K562 (cell line): ENCODE results near the gene C2orf76. TPM values are rescaled to one million over a fixed set of nuclear protein-coding genes. Genes with fewer than 3 reads are reported as not detected.

Experiments used
- E2F6 ChIP-seq, 2 experiments: IDR thresholded peaks; 2 replicates each; pipeline ENCODE4 v1.6.1; 2011; ENCODE audit warnings: borderline replicate concordance in 1 of 2, control low read depth in 1 of 2, low read depth in 1 of 2, low read length in 1 of 2, mild to moderate bottlenecking in 1 of 2, mixed read lengths in 1 of 2, moderate library complexity in 1 of 2; ENCODE audit not compliant: insufficient read depth in 1 of 2, insufficient read length in 1 of 2, poor library complexity in 1 of 2, severe bottlenecking in 1 of 2; ENCODE audit errors: extremely low read depth in 1 of 2
- HDAC1 ChIP-seq, 2 experiments: fragments of 450-650 bp; IDR thresholded peaks; 2 replicates each; pipeline ENCODE4 v1.6.1; 2016 to 2017; ENCODE audit warnings: inconsistent platforms in 1 of 2, mild to moderate bottlenecking in 1 of 2, moderate library complexity in 1 of 2
- HNRNPL ChIP-seq: fragments of 200-400 bp; formaldehyde crosslinking; IDR thresholded peaks from 2 replicates; pipeline ENCODE4 v1.6.1; 2017; ENCODE audit warnings: low read depth, mild to moderate bottlenecking, low read length
- RB1 ChIP-seq: fragments of 450-650 bp; IDR thresholded peaks from 2 replicates; pipeline ENCODE4 v1.6.1; 2017; ENCODE audit warnings: low read depth, mild to moderate bottlenecking
- STAG1 ChIP-seq: sonication (generic); formaldehyde crosslinking; IDR thresholded peaks from 2 replicates; pipeline ENCODE4 v1.5.0; 2020; ENCODE audit warnings: missing genetic modification reagents, borderline replicate concordance
- ZKSCAN3 ChIP-seq: fragments of 250-450 bp; sonication (Bioruptor Pico); IDR thresholded peaks from 2 replicates; pipeline ENCODE4 v1.4.0; 2020
- ZNF586 ChIP-seq: fragments of 450-650 bp; formaldehyde crosslinking; conservative IDR thresholded peaks from 2 replicates; pipeline ENCODE4 v1.4.0; 2020; ENCODE audit warnings: mild to moderate bottlenecking, moderate library complexity
- ZNF740 ChIP-seq, 3 experiments: fragments of 200-800 bp in 1 of 3; sonication (Bioruptor generic) in 1 of 3; sonication (generic) in 1 of 3; formaldehyde crosslinking in 1 of 3; IDR thresholded peaks; 2 replicates each; pipeline versions ENCODE4 v1.6.1 to v1.8.0; 2016 to 2022; ENCODE audit warnings: mild to moderate bottlenecking in 2 of 3, missing compliant biosample characterization in 2 of 3, missing genetic modification characterization in 2 of 3, missing genetic modification reagents in 1 of 3
- polyA plus RNA-seq, 8 experiments: library from polyadenylated mRNA; depleted of rRNA in 4 of 8; stranded (reverse) in 5 of 8; unstranded in 3 of 8; fragments of >200 nt; fragmentation: Nextera tagmentation in 2 of 8; fragmentation: Illumina TruSeq in 1 of 8; extraction: Ambion mirVana in 2 of 8; extraction: Trizol in 1 of 8; gene quantifications; 2 replicates each; pipeline versions ENCODE4 v1.2.1 to v1.2.3, GENCODE V29; 2011 to 2014; ENCODE audit warnings: inconsistent platforms in 1 of 8, missing spikeins in 1 of 8
- total RNA-seq, 7 experiments: library from RNA; depleted of rRNA in 6 of 7; stranded (reverse); fragments of >200 nt in 6 of 7; fragmentation: Illumina TruSeq in 2 of 7; extraction: Trizol in 2 of 7; gene quantifications; 2 replicates each; pipeline versions ENCODE4 v1.2.1 to v1.2.3, GENCODE V29; 2011 to 2021; ENCODE audit warnings: low replicate concordance in 1 of 7

The C2orf76 gene
- total and polyA plus RNA-seq, 9 of the 15 experiments (the other 6 are each of a cell fraction or from before 2014, with no cell fraction given), result 4.8 to 26.2 (median 14.5) TPM

- TF ChIP-seq E2F6 (IDR thresholded peaks at IDR 0.05; ENCODE audit: borderline replicate concordance in 1 of 2, extremely low read depth in 1 of 2, insufficient read depth in 1 of 2, insufficient read length in 1 of 2, low read depth in 1 of 2, low read length in 1 of 2, poor library complexity in 1 of 2, severe bottlenecking in 1 of 2) (peak in 1 of 2 experiments; percentile 24), ZNF586 (no peak), ZNF740 (CRISPR knock-in tag; IDR thresholded peaks at IDR 0.05) (no peak), ZNF740 (tag; IDR thresholded peaks at IDR 0.05) (no peak), STAG1 (peak; percentile 84), HNRNPL (no peak), ZKSCAN3 (no peak), HDAC1 (IDR thresholded peaks at IDR 0.05) (no peak), RB1 (0 out of 2 replicates have a peak, but pooled peaks have one; percentile 15)
Observed at GRCh38 chr2:119290859-119291587, 75.6 kb downstream of the C2orf76 start (continued).
